Activated naive CD4-positive, alpha-beta T cell treated with anti-CD3 and anti-CD28 coated beads, Interleukin-2, amount 50 U/mL, for 72 hours (primary cell): Measurements from ENCODE around the gene CAND2. TPM values are rescaled to one million over a fixed set of nuclear protein-coding genes. Genes with fewer than 3 reads are reported as not detected.
A peak's percentile ranks its signal among the peaks of the same experiment; 100 is the strongest.

Source experiments
- ATAC-seq, 2 donors: fragments of 150-1000 bp; cut with Tn5 transposase; 2 replicates each; pipeline ENCODE4 v1.10.0; 2021; ENCODE audit warnings: mild to moderate bottlenecking in 2 of 2, moderate library complexity in 2 of 2
- DNase-seq, 2 donors: peaks; one replicate each; pipeline ENCODE4 v3.0.0; 2021 to 2022; ENCODE audit warnings: low spot score in 2 of 2
- H3K27ac Mint-ChIP-seq, 2 donors: one replicate each; pipeline ENCODE4 v1.8.0; 2022; ENCODE audit warnings: mild to moderate bottlenecking in 2 of 2, mixed read lengths in 2 of 2
- H3K36me3 Mint-ChIP-seq, 2 donors: one replicate each; pipeline ENCODE4 v1.8.0; 2022; ENCODE audit warnings: mixed read lengths in 2 of 2
- H3K9me3 Mint-ChIP-seq, 2 donors: one replicate each; pipeline ENCODE4 v1.8.0; 2022; ENCODE audit warnings: mixed read lengths in 2 of 2
- total RNA-seq, 2 donors: library from RNA; stranded (reverse); gene quantifications; one replicate each; pipeline ENCODE4 v1.2.3, GENCODE V29; 2022

Gene CAND2
- total RNA-seq, 2 donors from 2014 or later = 1.8 to 2.5 TPM

DNA sequence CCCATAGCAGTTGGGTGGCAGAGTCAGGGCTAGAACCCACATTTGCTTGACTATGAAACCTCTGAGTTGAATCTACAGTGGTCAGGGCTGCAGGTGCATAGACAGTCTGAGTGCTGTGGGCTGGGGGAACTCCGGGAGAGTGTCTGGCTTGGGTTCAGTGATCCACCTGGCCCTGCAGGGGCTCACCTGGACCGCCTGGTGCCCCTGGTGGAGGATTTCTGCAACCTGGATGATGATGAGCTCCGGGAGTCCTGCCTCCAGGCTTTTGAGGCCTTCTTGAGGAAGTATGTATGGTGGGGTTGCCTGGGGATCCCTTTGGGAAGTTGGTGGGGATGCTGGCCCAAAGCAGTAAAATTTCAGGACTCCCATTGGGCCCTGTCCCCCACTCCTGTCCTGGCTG is 16.3 kb downstream of the CAND2 start:
- no peaks in the 10 kb centered on the region for H3K36me3 Mint-ChIP-seq
- DNase-seq = no peak
- no peaks in the 10 kb centered on the region for H3K9me3 Mint-ChIP-seq
- no peak for ATAC-seq
- no peak overlapping the region for H3K27ac Mint-ChIP-seq

DNA sequence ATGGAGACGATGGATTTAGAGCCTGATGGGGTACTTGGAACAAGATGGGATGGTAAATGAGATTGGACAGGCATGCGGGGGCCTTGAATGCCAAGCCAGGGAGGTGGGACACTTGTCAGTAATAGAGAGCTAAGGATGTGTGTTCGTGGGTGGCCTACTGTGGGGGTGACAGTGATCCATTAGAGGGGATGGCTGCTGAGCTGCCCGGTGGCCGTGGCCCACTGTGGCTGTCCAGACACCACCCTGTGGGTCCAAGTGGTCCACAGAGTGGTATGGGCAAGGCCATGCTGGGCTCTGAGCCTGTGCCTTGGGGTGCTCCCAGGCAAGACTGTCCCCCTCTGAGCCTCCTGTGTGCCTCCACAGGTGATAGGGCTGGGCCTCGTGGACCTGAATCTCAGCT is 17.5 kb downstream of the CAND2 start:
- H3K36me3 Mint-ChIP-seq = no peaks in the 10 kb centered on the region
- DNase-seq = no peak

DNA sequence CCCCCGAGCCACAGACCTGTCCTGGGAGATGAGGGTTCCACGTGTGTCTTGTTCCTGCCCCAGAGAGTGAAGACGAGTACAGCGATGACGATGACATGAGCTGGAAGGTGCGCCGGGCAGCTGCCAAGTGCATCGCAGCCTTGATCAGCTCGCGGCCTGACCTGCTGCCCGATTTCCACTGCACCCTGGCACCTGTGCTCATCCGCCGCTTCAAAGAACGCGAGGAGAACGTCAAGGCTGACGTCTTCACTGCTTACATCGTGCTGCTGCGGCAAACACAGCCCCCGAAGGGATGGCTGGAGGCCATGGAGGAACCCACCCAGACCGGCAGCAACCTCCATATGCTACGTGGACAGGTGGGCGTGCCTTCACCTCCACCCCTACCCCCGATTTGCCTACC is 18.6 kb downstream of the CAND2 start:
- no peaks in the 10 kb centered on the region for H3K36me3 Mint-ChIP-seq
- H3K27ac Mint-ChIP-seq = no peak overlapping the region
- no peak for DNase-seq
- no peak for ATAC-seq
- no peaks in the 10 kb centered on the region for H3K9me3 Mint-ChIP-seq

More for the DNA sequence above, 17.5 kb downstream of the CAND2 start:
- no peak for ATAC-seq
- H3K9me3 Mint-ChIP-seq = no peaks in the 10 kb centered on the region
- peak overlapping the region in 1 of 2 donors; percentile 6 for H3K27ac Mint-ChIP-seq

DNA sequence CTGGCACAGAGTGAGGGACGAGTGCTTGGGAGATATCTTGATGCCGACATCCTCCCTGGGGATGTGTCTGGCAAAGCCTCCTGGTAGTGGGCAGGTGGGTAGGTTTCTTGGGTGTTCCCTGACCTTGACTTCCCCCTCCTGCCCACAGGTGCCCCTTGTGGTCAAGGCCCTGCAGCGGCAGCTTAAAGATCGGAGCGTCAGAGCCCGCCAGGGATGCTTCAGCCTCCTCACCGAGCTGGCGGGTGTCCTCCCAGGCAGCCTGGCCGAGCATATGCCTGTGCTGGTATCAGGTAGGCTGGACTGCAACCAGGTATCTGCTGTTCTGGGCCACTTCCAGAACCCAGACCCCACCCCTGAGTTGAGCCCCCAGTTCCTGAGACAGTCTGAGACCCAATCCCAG is 19.2 kb downstream of the CAND2 start:
- DNase-seq = no peak
- no peaks in the 10 kb centered on the region for H3K9me3 Mint-ChIP-seq
- H3K36me3 Mint-ChIP-seq = no peaks in the 10 kb centered on the region
- no peak for ATAC-seq
- H3K27ac Mint-ChIP-seq = no peak overlapping the region

DNA sequence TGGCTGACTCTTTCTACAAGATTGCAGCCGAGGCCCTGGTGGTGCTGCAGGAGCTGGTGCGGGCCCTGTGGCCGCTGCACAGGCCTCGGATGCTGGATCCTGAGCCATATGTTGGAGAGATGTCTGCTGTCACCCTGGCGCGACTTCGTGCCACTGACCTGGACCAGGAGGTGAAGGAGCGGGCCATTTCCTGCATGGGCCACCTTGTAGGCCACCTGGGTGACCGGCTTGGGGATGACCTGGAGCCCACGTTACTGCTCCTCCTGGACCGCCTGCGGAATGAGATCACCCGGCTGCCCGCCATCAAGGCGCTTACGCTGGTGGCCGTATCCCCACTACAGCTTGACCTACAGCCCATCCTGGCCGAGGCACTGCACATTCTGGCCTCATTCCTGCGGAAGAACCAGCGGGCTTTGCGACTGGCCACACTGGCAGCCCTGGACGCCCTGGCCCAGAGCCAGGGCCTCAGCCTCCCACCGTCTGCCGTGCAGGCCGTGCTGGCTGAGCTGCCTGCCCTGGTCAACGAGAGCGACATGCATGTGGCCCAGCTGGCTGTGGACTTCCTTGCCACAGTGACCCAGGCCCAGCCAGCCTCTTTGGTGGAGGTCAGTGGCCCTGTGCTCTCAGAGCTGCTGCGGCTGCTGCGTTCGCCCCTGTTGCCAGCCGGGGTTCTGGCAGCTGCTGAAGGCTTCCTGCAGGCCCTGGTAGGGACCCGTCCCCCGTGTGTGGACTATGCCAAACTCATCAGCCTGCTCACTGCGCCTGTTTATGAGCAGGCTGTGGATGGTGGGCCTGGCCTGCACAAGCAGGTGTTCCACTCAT is 20.3 kb downstream of the CAND2 start:
- ATAC-seq (no peak), DNase-seq (no peak)
- no peaks in the 10 kb centered on the region for H3K9me3 Mint-ChIP-seq
- no peaks in the 10 kb centered on the region for H3K36me3 Mint-ChIP-seq
- H3K27ac Mint-ChIP-seq = no peak overlapping the region

DNA sequence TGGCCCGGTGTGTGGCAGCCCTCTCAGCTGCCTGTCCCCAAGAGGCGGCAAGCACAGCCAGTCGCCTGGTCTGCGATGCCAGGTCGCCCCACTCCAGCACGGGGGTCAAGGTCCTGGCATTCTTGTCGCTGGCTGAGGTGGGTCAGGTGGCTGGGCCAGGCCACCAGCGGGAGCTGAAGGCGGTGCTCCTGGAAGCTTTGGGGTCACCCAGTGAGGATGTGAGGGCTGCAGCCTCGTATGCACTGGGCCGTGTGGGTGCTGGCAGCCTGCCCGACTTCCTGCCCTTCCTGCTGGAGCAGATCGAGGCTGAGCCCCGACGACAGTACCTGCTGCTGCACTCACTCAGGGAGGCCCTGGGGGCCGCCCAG is 20.8 kb downstream of the CAND2 start:
- ATAC-seq = no peak
- no peaks in the 10 kb centered on the region for H3K9me3 Mint-ChIP-seq
- DNase-seq = no peak

GRCh38 chr3:12818273-12818672 is 21.8 kb downstream of the CAND2 start:
- ATAC-seq = no peak
- Mint-ChIP-seq H3K36me3 (no peaks in the 10 kb centered on the region), H3K27ac (no peak overlapping the region), H3K9me3 (no peaks in the 10 kb centered on the region)
- DNase-seq = no peak

More for the DNA sequence above, 20.8 kb downstream of the CAND2 start:
- H3K27ac Mint-ChIP-seq = no peak overlapping the region
- no peaks in the 10 kb centered on the region for H3K36me3 Mint-ChIP-seq

DNA sequence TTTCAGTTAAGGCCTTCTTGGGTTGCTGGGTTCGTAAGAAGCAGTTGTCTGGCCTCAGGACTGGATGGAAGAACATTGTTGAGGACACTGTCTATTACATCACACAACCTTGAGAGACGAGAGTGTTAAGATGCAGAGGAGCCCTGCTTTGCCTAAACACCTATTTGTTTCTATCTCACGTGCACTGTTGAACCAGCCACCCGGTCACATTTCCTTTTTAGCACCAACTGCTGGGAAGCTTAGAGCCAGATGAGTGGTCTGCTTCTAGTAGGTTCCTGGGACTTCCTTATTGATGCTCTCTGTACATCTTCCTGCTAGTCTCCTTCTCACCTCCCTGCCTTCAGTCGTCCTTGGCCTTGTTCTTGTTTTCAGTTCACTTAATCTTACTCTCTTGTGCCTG is 22.3 kb downstream of the CAND2 start:
- DNase-seq (no peak), ATAC-seq (no peak)
- Mint-ChIP-seq H3K27ac (no peak overlapping the region), H3K9me3 (no peaks in the 10 kb centered on the region), H3K36me3 (no peaks in the 10 kb centered on the region)

GRCh38 chr3:12822725-12823373 is 26.4 kb downstream of the CAND2 start:
- H3K9me3 Mint-ChIP-seq = no peaks in the 10 kb centered on the region
- H3K27ac Mint-ChIP-seq = no peak overlapping the region
- H3K36me3 Mint-ChIP-seq = no peaks in the 10 kb centered on the region
- ATAC-seq = no peak
- no peak for DNase-seq

GRCh38 chr3:12824299-12824698 is 27.8 kb downstream of the CAND2 start:
- no peak for ATAC-seq
- H3K27ac Mint-ChIP-seq = no peak overlapping the region
- no peaks in the 10 kb centered on the region for H3K36me3 Mint-ChIP-seq
- no peak for DNase-seq
- H3K9me3 Mint-ChIP-seq = no peaks in the 10 kb centered on the region

- H3K36me3 Mint-ChIP-seq = no peaks in the 10 kb centered on the region
- no peaks in the 10 kb centered on the region for H3K9me3 Mint-ChIP-seq
- peak in 1 of 2 donors; percentile 2 for ATAC-seq
- no peak overlapping the region for H3K27ac Mint-ChIP-seq
- no peak for DNase-seq
These were observed 28.7 kb downstream of the CAND2 start for GRCh38 chr3:12825156-12825555.

GRCh38 chr3:12828751-12829150 is 32.3 kb downstream of the CAND2 start:
- Mint-ChIP-seq H3K36me3 (peaks cover 0 to 9% of the 10 kb centered on the region in 2 donors), H3K9me3 (no peaks in the 10 kb centered on the region), H3K27ac (no peak overlapping the region)
- ATAC-seq (no peak), DNase-seq (no peak)

- Mint-ChIP-seq H3K9me3 (no peaks in the 10 kb centered on the region), H3K36me3 (peaks cover 0 to 14% of the 10 kb centered on the region in 2 donors), H3K27ac (no peak overlapping the region)
- DNase-seq (no peak), ATAC-seq (no peak)
These were observed 32.9 kb downstream of the CAND2 start for GRCh38 chr3:12829404-12829803.

DNA sequence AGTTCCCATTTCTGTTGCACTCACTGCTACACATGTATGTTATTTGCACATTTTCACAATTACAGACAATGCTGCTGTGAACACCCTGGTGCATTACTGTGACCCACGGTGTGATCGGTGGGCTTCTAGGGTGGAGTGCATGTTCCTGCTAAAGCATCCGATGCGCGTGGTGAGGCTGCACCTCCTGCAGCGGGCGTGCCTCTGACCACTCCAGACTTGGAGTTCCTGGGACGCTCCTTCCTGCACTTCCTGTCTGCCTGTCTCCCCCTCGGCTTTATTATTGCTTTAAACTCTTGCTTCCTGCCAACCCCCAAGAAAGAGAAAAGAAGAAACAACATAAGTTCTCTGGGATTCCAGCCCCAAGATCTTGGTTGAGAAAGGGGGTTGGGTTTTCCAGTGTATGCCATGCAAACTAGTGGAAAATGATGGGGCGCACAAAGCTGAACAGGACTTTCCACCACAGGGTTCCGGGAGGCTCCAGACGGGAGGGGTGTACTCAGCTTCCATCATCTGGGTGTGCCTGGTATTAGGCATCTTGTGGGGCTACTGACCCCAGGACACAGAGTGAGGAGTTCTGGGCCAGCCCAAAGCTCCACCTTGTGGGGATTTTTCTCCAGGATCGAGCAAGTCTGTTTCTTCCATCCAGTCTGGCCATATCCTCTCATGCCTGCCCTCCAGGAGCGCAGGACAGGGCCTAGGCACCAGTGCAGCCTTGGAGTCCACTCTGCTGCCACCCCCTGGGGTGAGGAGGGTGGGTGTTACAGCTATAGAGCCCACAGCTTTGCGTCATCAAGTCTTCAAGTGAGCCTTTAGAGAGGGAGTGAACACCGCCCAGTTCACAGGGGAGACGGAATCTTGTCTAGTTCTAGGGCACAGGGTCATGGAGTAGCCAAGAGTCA is 33.7 kb downstream of the CAND2 start:
- ATAC-seq (peak in 1 of 2 donors; percentile 7), DNase-seq (no peak)
- Mint-ChIP-seq H3K36me3 (peaks cover 0 to 14% of the 10 kb centered on the region in 2 donors), H3K27ac (peak overlapping the region in 1 of 2 donors; percentile 56), H3K9me3 (no peaks in the 10 kb centered on the region)

DNA sequence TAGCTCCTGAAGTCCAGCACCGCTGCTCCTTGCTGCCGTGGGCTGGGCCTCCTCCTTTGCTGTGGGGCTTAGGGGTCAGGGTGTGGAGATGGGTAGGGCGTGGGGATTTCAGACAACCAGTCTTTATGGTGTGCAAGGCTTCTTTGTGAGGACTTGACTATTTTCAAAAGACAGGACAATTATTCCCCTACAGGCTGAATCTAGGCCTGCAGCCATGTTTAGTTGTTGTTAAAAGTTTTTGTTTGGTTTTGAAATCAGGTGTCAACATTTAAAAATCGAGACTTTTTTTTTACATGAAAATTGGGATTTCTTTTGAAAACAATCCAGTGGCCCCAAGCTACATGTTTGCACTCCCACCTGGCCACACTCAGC is 34.3 kb downstream of the CAND2 start:
- peaks cover 4 to 14% of the 10 kb centered on the region in 2 donors for H3K36me3 Mint-ChIP-seq
- peak overlapping the region in 1 of 2 donors; percentile 56 for H3K27ac Mint-ChIP-seq
- no peaks in the 10 kb centered on the region for H3K9me3 Mint-ChIP-seq
- DNase-seq = no peak
- ATAC-seq = peak in 1 of 2 donors; percentile 15

GRCh38 chr3:12831301-12831866 is 34.9 kb downstream of the CAND2 start:
- Mint-ChIP-seq H3K9me3 (no peaks in the 10 kb centered on the region), H3K36me3 (peaks cover 10 to 18% of the 10 kb centered on the region in 2 donors), H3K27ac (peak overlapping the region in 1 of 2 donors; percentile 36)
- DNase-seq (no peak), ATAC-seq (peak in 1 of 2 donors; percentile 14)
